Measurements from ENCODE around the gene GXYLT2.

GXYLT2 gene

DNA sequence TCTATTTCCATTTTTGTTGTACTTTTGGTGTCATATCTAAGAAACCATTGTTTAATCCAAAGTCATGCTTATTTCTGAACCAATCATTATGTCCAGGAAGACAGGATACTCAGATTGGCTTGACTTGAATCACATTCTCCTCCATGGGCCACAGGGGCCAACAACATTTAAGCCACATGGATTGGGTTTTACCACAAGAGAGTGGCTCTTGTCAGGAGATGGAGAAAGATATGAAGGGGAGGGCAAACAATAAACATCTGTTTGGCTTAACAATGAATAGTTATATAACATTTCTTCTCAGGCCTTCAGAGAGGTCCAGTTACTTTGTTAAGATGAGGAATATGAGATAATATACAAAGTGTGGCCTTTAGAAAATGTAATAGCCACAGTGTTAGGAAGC, 44.6 kb downstream of the GXYLT2 start:
- DNase-seq (ENCODE audit: low read depth): no peak

DNA sequence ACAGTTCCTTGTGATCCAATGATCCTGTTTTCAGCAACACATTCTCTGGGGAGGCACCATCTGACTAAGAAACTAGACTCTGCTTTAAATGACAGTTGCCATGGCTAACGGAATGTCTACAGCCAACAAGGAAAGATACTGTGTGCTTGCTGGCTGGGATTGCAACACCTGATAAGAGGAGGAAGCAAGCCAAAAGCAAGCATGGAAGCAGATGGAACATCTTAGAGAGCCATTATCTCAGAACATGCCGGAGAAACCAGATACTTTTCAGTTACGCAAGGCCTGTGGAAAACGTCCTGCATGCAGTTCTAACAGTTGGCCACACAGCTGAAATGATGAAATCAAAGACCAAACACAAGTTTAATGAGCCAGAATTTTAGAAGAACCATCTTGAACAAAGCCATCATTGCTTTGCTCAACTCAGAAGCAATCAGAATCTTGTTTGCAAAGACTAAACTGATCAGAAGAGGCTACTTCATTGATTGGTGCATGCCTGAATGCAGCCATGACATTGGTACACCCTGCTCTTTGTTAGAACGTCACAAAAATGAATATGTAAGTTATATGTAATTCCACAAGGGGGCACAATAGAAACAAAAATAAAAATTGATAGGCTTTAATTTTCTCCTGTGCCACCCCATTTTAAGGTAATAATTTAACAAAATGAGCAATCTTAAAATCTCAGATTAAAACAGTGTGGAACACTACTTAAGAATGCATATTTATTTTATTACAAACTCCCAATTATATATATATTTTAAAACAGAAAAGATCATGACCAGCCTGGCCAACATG, 50.8 kb downstream of the GXYLT2 start:
- peak; percentile 96 for DNase-seq (ENCODE audit: low read depth)

DNA sequence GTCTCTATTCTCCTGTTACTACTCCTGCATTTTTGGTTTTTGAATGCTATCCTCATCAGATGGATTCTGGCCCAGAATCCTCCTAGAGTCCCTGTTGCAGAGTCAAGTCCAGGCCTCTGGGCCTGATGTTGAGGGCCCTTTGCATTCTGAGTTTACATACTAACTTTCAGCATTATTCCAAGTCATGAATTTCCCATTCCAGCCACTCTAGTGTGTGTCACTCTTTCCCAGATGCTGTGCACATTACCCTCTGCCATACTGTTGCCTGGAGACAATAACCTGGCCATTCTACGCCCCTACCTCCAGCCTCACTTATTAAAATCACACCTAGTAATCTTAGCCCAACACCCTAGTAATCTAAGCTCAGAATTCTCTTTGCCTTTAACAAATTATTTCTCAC, 53.4 kb downstream of the GXYLT2 start:
- DNase-seq (ENCODE audit: low read depth): no peak

- no peak for DNase-seq (ENCODE audit: low read depth)
These were observed 54.6 kb downstream of the GXYLT2 start for GRCh38 chr3:72942427-72942826.

DNA sequence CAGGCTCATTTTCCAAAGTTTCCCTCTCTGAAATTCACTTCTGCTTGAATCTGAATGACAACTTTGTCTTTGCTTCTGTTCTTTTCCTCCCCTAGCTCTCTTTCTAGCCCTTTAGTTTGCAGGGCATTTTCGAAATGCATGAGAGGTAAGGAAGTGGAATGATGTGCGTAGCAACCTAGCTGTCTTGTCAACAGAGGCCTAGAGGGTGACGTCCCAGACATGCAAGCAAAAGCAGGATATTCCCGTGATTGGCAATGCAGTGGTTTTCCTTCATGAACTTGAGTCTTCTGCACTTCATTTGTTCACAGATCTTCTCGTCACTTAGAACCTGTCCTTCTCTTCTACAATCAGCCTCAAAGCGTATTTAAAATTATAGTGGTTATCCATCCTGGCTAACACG, 56.9 kb downstream of the GXYLT2 start:
- DNase-seq (ENCODE audit: low read depth): no peak

DNA sequence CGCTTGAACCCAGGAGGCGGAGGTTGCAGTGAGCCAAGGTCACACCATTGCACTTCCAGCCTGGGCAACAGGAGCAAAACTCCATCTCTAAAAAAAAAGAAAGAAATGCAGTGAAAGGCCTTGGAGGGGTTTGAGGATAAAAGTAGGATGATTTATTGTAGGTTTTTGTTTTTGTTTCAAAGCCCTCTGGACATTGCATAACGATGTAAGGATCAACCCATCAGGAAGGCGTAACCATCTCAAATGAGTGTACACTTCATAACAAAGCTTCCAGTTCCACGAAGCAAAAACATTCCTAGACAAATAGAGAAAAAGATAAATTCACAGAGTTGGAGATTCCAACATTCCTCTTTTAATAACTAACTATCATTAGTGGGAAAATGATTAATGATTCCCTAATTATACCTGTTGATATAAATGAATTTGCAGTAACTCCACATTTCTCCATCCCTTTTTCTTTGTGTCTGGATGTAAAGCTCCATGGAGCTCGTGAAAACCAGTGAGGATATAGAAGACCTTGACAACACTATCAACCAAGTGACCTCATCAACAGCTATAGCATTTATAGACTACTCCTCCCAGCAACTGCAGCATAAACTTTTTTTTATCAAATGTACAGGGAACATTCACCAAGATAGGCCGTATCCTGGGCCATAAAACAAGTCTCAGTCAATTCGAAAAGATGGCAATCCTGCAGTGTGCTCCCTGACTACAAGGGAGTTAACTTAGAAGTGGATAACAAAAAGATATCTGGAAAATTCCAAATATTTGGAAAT, 60.1 kb downstream of the GXYLT2 start:
- no peak for DNase-seq (ENCODE audit: low read depth)

- DNase-seq (ENCODE audit: low read depth): no peak
These were observed 61.2 kb downstream of the GXYLT2 start for GRCh38 chr3:72949016-72949415.

- DNase-seq (ENCODE audit: low read depth): no peak
These were observed 62.5 kb downstream of the GXYLT2 start for GRCh38 chr3:72950372-72950771.

DNA sequence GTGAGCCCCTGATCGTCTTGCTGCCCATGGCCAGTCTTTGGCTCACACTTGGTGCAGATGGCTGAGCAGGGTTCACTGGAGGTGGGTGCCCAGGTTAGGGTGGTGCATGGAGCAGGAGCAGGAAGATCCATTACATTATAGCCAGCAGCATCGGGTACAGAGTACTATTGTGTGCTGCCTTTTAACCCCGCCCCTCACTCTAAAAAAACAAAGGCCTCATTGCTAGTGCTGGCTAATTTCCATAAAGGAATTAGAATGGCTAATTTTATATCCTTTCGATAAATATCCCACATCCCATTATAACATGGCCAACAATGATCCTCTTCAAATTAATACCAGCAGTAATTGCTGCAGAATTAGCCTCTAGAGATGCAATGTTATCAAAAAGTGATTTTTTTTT, 63.0 kb downstream of the GXYLT2 start:
- no peak for DNase-seq (ENCODE audit: low read depth)

DNA sequence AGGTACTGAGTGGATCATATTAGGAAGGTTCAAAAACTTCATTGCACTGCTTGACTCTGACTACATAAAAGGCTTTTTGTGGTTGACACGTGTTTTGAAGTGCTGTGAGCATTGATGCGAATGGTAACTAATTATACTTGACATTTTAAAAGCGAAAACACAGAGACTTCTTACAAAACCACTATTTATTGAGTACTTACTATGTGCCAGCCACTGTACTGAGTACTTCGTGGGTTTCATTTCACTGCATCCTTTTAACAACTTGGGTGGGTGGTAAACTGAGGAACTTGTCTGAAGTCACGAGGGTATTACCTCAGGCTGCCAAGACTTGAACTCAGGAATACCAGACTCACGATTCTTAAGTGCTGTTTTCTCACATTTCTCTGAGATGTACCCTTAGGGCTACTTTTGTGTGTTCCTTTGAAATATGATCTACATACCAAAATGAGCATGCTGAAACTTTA, 63.4 kb downstream of the GXYLT2 start:
- DNase-seq (ENCODE audit: low read depth): no peak

DNA sequence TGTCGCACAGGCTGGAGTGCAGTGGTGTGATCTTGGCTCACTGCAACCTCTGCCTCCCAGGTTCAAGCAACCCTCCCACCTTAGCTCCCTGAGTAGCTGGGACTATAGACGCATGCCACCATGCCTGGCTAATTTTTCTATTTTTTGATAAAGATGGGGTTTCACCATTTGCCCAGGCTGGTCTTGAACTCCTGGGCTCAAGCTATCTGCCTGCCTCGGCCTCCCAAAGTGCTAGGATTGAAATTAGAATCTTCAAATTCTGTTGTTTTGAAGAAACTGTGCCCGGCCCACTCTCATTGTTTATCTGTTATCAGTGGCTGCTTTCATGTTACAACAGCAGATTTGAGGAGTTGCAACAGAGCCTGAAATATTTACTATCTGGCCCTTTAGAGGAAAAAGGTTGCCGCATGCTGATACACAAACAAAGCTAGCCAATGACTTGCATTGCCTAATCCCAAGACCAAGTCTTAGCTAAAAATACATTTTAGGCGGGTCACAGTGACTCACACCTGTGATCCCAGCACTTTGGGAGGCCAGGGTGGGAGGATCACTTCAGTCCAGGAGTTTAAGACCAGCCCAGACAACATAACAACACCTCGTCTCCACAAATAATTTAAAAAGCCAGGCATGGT, 65.6 kb downstream of the GXYLT2 start:
- DNase-seq (ENCODE audit: low read depth): no peak

- DNase-seq (ENCODE audit: low read depth): no peak
These were observed 69.5 kb downstream of the GXYLT2 start for GRCh38 chr3:72957297-72957696.

DNA sequence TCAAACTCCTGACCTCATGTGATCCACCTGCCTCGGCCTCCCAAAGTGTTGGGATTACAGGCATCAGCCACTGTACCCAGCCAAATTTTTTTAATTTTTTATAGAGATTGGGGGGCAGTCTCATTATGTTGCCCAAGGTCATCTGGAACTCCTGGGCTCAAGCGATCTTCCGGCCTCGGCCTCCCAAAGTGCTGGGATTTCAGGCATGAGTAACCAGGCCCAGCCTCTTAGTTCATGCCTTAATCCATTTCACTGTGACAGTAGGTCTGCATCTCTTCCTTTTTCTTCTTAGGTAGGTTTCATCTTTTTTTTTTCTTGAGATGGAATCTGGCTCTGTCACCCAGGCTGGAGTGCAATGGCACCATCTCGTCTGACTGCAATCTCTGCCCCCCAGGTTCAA, 71.5 kb downstream of the GXYLT2 start:
- DNase-seq (ENCODE audit: low read depth): no peak

GRCh38 chr3:72960812-72961518, 73.1 kb downstream of the GXYLT2 start:
- no peak for DNase-seq (ENCODE audit: low read depth)

DNA sequence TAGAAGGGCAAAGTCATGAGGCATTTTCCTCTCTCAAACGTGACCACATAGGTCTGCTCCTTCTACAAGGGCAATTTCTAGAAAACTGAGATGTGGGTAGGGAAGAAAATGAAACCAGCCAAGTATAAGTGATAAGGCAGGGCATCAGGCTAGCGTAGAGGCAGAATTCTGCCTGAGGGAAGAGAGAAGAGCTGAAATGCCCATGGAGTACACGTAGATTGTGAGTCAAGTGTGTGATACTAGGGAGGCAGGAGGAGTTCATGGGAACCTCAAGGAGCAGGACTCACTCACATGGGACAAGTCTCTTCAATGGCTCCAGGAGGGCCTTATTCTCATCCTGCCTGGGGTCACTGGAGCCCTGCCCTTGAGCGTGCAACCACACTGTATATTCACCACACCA, 73.9 kb downstream of the GXYLT2 start:
- no peak for DNase-seq (ENCODE audit: low read depth)

DNA sequence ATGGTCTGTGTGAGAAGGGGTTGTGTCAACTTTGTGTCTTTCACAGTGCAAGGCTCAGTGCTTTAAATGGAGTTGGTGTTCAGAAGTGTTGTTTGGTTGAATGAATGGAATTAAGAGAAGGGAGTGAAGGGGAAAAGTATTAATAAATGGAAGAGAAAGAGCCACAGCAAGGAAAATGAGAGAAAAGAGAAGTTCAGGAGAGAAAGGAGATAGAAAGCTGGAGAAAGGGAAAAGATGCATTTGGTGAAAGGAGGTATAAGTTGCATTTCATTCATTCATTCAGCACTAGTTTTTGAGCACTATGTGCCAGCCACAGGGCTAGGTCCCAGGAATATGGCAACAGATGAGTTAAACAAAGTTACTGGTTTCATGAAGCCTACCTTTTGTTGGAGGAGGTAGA, 74.5 kb downstream of the GXYLT2 start:
- no peak for DNase-seq (ENCODE audit: low read depth)

- DNase-seq (ENCODE audit: low read depth): no peak
These were observed 76.8 kb downstream of the GXYLT2 start for GRCh38 chr3:72964633-72965032.

GRCh38 chr3:72968266-72968664, 80.4 kb downstream of the GXYLT2 start:
- no peak for DNase-seq (ENCODE audit: low read depth)

- DNase-seq (ENCODE audit: low read depth): no peak
These were observed 81.9 kb downstream of the GXYLT2 start for GRCh38 chr3:72969766-72970165.

- DNase-seq (ENCODE audit: low read depth): no peak
These were observed 83.1 kb downstream of the GXYLT2 start for GRCh38 chr3:72970942-72971341.

- no peak for DNase-seq (ENCODE audit: low read depth)
These were observed 84.8 kb downstream of the GXYLT2 start for GRCh38 chr3:72972706-72973030.

GRCh38 chr3:72973031-72973723, 85.3 kb downstream of the GXYLT2 start:
- no peak for DNase-seq (ENCODE audit: low read depth)

Data from non-pigmented ciliary epithelial cell (primary cell).